ENCODE measurements around the gene ZNF670. TPM values are rescaled to one million over a fixed set of nuclear protein-coding genes. Genes with fewer than 3 reads are reported as not detected.

Gene ZNF670
- total and polyA plus RNA-seq, 9 of the 15 experiments (the other 6 are each of a cell fraction or from before 2014, with no cell fraction given), result 7.1 to 23.4 (median 11.8) TPM

DNA sequence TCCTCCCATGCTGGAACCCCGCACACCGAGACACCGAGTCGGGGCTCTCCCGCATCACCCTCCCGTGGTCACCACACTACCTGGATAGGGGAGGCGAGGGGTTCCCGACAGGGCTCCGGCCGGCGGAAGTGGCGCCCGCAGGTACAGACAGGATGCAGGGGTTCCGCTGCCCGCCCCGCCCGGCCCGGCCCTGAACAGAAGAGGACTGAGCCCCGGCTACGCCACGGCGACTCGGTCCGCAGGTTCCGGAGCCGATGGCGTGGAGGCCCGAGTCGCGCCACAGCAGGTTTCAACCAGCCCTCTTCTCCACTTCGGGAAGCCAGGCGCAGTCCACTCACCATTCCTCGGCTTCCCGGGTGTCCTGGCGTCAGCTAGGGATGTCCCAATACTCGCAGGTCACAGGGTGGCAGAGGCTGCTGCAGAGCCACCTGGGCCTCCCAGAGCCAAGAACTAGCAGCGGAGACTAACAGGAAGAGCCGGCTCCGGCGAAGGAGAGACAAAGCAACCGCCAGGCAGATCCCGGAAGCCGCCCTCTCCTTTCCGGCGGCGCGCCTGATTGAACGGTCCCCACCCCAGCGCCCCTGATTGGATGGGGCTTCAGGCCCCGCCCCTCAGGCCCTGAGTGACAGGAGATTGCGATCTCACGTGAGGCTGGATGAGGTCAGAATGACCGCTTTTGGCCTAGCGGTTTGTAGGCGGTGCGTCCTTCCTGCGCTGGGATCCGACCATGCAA lies 25.4 kb upstream of the ZNF670 start, which contains the start of gene ZNF669 (continued):
- TF ChIP-seq, protein P1, sequence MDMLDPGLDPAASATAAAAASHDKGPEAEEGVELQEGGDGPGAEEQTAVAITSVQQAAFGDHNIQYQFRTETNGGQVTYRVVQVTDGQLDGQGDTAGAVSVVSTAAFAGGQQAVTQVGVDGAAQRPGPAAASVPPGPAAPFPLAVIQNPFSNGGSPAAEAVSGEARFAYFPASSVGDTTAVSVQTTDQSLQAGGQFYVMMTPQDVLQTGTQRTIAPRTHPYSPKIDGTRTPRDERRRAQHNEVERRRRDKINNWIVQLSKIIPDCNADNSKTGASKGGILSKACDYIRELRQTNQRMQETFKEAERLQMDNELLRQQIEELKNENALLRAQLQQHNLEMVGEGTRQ (CRISPR knock-in tag; IDR thresholded peaks at IDR 0.05), result peak; percentile 52; the same call in 1 of the 2 replicates
- TF ChIP-seq, protein P2, sequence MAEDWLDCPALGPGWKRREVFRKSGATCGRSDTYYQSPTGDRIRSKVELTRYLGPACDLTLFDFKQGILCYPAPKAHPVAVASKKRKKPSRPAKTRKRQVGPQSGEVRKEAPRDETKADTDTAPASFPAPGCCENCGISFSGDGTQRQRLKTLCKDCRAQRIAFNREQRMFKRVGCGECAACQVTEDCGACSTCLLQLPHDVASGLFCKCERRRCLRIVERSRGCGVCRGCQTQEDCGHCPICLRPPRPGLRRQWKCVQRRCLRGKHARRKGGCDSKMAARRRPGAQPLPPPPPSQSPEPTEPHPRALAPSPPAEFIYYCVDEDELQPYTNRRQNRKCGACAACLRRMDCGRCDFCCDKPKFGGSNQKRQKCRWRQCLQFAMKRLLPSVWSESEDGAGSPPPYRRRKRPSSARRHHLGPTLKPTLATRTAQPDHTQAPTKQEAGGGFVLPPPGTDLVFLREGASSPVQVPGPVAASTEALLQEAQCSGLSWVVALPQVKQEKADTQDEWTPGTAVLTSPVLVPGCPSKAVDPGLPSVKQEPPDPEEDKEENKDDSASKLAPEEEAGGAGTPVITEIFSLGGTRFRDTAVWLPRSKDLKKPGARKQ (CRISPR knock-in tag; IDR thresholded peaks at IDR 0.05), result no peak
- TF ChIP-seq SPI1 (IDR thresholded peaks at IDR 0.05; ENCODE audit: borderline replicate concordance, low read depth, low read length) (no peak), ZNF717 (CRISPR knock-in tag; IDR thresholded peaks at IDR 0.05) (no peak), ZNF41 (CRISPR knock-in tag; conservative IDR thresholded peaks at IDR 0.05) (no peak), USF1 (CRISPR knock-in tag; IDR thresholded peaks at IDR 0.05) (peak; percentile 72), GATA2 (CRISPR knock-in tag; IDR thresholded peaks at IDR 0.05) (peak; percentile 96), SETDB1 (IDR thresholded peaks at IDR 0.05; ENCODE audit: low read length) (no peak), CHD2 (IDR thresholded peaks at IDR 0.05; ENCODE audit: low read depth, low read length) (peak; percentile 68), TGIF2 (CRISPR knock-in tag; IDR thresholded peaks at IDR 0.05) (no peak), E2F4 (CRISPR knock-in tag; IDR thresholded peaks at IDR 0.05; ENCODE audit: low read depth) (no peak), GTF3C2 (IDR thresholded peaks at IDR 0.05; ENCODE audit: borderline replicate concordance, extremely low read depth, insufficient read length) (no peak)
- TF ChIP-seq, protein P3, sequence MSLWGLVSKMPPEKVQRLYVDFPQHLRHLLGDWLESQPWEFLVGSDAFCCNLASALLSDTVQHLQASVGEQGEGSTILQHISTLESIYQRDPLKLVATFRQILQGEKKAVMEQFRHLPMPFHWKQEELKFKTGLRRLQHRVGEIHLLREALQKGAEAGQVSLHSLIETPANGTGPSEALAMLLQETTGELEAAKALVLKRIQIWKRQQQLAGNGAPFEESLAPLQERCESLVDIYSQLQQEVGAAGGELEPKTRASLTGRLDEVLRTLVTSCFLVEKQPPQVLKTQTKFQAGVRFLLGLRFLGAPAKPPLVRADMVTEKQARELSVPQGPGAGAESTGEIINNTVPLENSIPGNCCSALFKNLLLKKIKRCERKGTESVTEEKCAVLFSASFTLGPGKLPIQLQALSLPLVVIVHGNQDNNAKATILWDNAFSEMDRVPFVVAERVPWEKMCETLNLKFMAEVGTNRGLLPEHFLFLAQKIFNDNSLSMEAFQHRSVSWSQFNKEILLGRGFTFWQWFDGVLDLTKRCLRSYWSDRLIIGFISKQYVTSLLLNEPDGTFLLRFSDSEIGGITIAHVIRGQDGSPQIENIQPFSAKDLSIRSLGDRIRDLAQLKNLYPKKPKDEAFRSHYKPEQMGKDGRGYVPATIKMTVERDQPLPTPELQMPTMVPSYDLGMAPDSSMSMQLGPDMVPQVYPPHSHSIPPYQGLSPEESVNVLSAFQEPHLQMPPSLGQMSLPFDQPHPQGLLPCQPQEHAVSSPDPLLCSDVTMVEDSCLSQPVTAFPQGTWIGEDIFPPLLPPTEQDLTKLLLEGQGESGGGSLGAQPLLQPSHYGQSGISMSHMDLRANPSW (CRISPR knock-in tag; IDR thresholded peaks at IDR 0.05), result no peak

Measured in K562 (cell line).